GM18507 (cell line): ENCODE data around the gene RAB1A.
"Not testable (repeated sequence)": the region's sequence is repeated elsewhere in the genome, so short reads cannot be mapped to it uniquely, and the experiment has no call there.

Source experiments
- DNase-seq: peaks from one replicate; pipeline ENCODE4 v3.0.0; 2011; ENCODE audit warnings: low read depth; ENCODE audit not compliant: insufficient read length; ENCODE audit errors: extremely low spot score
- FAIRE-seq: peaks from 2 replicates; lab custom pipeline; 2011; peaks lifted over from hg19 to GRCh38; lab: Jason Lieb, UNC

RAB1A gene

GRCh38 chr2:65142515-65142914, 12.6 kb upstream of the RAB1A start:
- no peak for FAIRE-seq
- DNase-seq = no peak

DNA sequence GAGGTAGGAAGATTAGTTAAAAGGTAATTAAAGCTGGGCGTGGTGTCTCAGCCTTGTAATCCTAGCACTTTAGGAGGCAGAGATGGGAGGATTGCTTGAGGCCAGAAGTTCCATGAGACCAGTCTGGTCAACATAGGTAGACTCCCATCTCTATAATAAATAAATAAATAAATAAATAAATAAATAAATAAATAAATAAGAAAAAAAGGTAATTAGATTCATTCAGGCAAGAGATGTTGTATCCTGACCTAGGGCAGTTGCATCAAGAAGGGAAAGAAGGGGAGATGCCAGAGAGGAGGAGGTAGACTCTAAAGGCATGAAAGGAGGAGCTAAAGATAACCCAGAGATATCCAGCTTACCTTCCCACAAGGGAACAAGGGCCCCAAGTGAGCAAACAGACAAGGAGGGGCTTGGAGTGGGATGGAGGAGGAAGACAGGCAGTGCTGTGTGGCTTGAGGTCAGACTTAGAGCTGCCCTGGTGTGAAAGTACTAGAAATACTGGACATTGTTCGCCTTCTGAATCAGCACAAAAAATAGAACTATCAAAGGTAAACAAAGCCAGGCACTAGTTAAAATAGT, 7.4 kb upstream of the RAB1A start:
- FAIRE-seq = no peak
- DNase-seq = no peak

DNA sequence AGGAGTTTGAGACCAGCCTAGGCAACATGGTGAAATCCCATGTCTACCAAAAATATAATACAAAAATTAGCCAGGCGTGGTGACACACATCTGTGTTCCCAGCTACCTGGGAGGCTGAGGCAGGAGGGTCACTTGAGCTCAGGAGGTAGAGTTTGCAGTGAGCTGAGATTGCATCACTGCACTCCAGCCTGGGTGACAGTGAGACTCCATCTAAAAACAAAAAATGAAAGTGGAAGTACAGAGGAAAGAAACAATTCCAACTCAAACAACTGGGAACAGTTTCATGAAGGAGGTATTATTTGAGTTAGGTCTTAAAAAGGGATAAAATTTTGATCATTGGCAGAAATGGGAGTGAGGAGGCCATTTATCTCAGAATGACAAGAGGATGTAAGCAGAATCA, 6.3 kb upstream of the RAB1A start:
- FAIRE-seq (no peak), DNase-seq (no peak)

- DNase-seq = no peak
- FAIRE-seq = no peak
These were observed 4.3 kb upstream of the RAB1A start for GRCh38 chr2:65134158-65134557.

DNA sequence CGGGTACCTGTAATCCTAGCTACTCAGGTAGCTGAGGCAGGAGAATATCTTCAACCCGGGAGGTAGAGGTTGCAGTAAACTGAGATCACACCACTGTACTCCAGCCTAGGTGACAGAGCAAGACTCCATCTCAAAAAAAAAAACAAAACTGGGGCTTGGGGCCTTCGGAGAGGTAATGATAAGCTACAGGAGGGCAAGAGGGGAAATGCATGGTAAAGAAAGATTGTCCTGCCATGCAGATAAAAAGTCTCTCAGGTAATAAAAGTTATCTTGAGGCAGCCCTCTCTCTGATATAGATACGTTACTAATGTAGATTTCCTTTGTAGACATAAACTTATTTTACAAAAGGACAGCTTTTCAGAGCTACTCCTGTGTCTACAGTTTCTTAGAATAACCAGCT, 3.7 kb upstream of the RAB1A start:
- FAIRE-seq (no peak), DNase-seq (no peak)

DNA sequence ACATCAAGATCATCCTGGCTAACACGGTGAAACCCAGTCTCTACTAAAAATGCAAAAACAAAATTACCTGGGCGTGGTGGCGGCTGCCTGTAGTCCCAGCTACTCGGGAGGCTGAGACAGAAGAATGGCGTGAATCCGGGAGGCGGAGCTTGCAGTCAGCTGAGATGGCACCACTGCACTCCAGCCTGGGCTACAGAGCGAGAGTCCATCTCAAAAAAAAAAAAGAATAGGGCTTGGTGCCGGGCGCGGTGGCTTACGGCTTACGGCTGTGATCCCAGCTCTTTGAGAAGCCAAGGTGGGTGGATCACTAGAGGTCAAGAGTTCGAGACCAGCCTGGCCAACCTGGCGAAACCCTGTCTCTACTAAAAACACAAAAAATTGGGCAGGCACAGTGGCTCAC, 3.0 kb upstream of the RAB1A start:
- not testable (repeated sequence) for DNase-seq, FAIRE-seq

DNA sequence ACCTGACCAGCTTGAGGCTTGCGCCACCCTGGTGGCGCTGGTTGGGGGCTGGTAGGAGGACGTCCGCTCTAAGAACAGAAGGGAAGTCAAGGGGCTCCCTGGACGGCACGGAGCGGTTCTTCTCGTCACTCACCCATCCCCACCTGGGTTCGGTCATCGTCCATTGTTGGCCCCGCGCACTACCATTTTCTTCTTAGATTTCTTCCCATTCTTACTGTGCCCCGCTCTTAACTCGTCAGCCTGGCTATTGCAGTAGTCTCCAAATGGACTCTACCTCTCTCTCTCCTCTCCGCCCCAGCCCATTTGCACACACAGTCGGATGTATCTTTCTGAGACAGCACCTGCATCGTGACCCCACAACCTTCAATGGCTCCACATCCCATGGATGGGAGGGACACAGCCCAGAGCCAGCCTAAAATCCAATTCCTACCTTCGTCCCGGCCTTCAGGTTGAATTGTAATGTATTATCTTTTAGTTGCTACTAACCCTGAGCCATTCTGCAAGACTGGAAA, 814 bp upstream of the RAB1A start:
- no peak for DNase-seq
- peak; percentile 31 for FAIRE-seq

GRCh38 chr2:65129286-65129825, 550 bp downstream of the RAB1A start:
- no peak for DNase-seq
- FAIRE-seq = no peak

GRCh38 chr2:65128297-65129190, 1.4 kb downstream of the RAB1A start:
- DNase-seq (no peak), FAIRE-seq (no peak)

DNA sequence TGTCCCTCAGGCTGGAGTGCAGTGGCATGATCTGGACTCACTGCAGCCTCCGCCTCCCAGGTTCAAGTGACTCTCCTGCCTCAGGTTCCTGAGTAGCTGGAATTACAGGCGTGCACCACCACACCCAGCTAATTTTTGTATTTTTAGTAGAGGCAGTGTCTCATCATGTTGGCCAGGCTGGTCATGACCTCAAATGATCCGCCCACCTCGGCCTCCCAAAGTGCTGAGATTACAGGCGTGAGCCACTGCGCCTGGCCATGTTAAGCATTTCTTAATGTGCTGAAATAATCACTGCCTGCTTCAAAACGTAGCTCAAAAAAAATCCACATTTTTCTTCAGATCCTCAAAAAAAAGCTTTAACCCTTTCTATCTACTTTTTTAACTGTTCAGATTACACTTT, 4.4 kb downstream of the RAB1A start:
- not testable (repeated sequence) for FAIRE-seq, DNase-seq

- FAIRE-seq (no peak), DNase-seq (no peak)
These were observed 7.6 kb downstream of the RAB1A start for GRCh38 chr2:65122313-65122712.

DNA sequence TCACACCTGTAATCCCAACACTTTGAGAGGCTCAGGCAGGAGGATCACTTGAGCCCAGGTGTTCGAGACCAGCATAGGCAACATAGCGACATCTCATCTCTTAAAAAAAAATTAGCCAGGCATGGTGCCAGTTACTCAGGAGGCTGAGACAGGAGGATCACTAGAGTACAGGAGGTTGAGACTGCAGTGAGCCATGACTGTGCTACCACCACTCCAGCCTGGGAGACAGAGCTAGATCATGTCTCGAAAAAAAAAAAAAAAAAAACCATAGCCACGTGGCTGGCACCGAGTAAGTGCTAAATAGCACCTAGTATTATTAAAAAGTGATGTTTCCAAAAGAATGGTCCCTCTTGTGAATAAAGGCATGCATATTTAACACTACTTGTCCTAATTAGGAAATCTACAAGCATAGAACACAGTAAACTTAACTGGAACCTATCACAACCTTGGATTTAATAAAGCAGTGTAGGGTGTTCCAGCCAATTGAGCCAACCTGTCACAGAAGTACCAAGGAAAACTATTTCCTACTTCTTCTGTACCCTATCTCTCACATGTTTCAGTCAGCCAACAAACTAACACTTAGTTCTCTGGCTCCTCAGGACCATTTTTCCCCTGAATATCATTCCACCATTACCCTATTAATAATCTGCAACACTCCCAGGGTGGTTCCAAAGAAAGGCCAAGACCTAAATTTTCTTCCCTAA, 8.8 kb downstream of the RAB1A start:
- FAIRE-seq (no peak), DNase-seq (no peak)

DNA sequence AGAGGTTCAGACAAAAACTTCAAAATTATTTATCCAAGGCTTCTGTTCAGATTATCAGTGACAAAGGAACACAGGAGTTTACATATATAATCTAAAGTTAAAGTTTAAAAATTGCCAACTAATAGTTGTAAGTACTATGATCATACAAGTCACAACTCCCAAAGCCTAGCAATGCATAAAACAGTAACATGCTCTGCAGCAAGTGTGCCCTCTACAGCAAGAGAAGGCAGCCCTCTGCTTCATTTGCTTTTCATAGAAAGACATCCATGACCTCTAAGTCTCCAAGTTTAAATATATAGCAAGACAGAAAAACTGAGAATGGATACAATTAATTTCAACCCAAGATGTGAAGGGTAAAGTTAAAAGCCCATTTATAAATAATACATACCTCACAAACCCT, 13.3 kb downstream of the RAB1A start:
- FAIRE-seq = no peak
- DNase-seq = no peak

GRCh38 chr2:65114921-65115320, 15.0 kb downstream of the RAB1A start:
- DNase-seq = no peak
- FAIRE-seq = no peak

- no peak for DNase-seq
- no peak for FAIRE-seq
These were observed 16.1 kb downstream of the RAB1A start for GRCh38 chr2:65113816-65114215.

- DNase-seq = no peak
These were observed 16.7 kb downstream of the RAB1A start for GRCh38 chr2:65113229-65113628.

GRCh38 chr2:65112633-65113032, 17.3 kb downstream of the RAB1A start:
- FAIRE-seq (no peak), DNase-seq (no peak)

More at GRCh38 chr2:65113229-65113628, 16.7 kb downstream of the RAB1A start:
- no peak for FAIRE-seq

GRCh38 chr2:65108780-65109179, 21.1 kb downstream of the RAB1A start:
- DNase-seq (no peak), FAIRE-seq (no peak)

DNA sequence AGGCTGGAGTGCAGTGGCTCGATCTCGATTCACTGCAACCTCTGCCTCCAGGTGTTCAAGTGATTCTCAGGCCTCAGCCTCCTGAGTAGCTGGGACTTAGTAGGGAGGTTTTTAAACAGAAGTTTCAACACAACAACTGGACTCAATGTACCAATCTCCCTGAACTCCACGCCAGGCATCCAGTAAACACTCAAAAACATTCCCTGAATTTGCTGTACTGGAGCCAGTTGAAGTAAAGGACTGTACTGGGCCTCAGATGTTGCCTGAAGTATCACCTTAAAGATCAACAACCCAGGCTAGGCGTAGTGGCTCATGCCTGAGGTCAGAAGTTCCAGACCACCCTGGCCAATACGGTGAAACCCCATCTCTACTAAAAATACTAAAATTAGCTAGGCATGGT, 22.4 kb downstream of the RAB1A start:
- DNase-seq (no peak), FAIRE-seq (no peak)
